ENCODE results near the gene BSND. TPM values are rescaled to one million over a fixed set of nuclear protein-coding genes. Genes with fewer than 3 reads are reported as not detected.

The BSND gene
- total and polyA plus RNA-seq, 9 of the 15 experiments (the other 6 are each of a cell fraction or from before 2014, with no cell fraction given) = not detected

- TF ChIP-seq GTF2E2 (tag; IDR thresholded peaks at IDR 0.05) = no peak
- peak; percentile 8 for TF ChIP-seq TAF1 (IDR thresholded peaks at IDR 0.05; ENCODE audit: control insufficient read depth, extremely low read depth, insufficient read depth, low read length, severe bottlenecking)
- no peak for TF ChIP-seq HLTF (IDR thresholded peaks at IDR 0.05)
- no peak for TF ChIP-seq RBM15 (IDR thresholded peaks at IDR 0.05; ENCODE audit: insufficient read depth, low read length)
- no peak for TF ChIP-seq RBM22 (IDR thresholded peaks at IDR 0.05; ENCODE audit: low read depth, low read length, poor library complexity, severe bottlenecking)
- TF ChIP-seq ZNF584 (CRISPR knock-in tag; IDR thresholded peaks at IDR 0.05; ENCODE audit: low read depth) = peak; percentile 62; the same call in 1 of the 2 replicates
- no peak for TF ChIP-seq ETS1 (conservative IDR thresholded peaks at IDR 0.05; ENCODE audit: control insufficient read depth, low read depth, low read length)
- TF ChIP-seq TFAP4 (CRISPR knock-in tag; IDR thresholded peaks at IDR 0.05; ENCODE audit: borderline replicate concordance) = no peak
- peak; percentile 27; the same call in 1 of the 2 replicates for TF ChIP-seq JUND (IDR thresholded peaks at IDR 0.05; ENCODE audit: borderline replicate concordance, low read depth, low read length)
- TF ChIP-seq JUND (tag; IDR thresholded peaks at IDR 0.05; ENCODE audit: borderline replicate concordance, low read depth, low read length) = no peak
- TF ChIP-seq ATF7 (IDR thresholded peaks at IDR 0.05) = peak; percentile 20; the same call in 1 of the 2 replicates
- no peak for TF ChIP-seq ZNF41 (CRISPR knock-in tag; conservative IDR thresholded peaks at IDR 0.05)
- no peak for TF ChIP-seq TAF15 (IDR thresholded peaks at IDR 0.05; ENCODE audit: low read depth, low read length)
- TF ChIP-seq SIX5 (IDR thresholded peaks at IDR 0.05; ENCODE audit: borderline replicate concordance in 1 of 2, insufficient read depth in 1 of 2, low read depth in 1 of 2, low read length in 2 of 2) = no peak
- TF ChIP-seq EHMT2 (IDR thresholded peaks at IDR 0.05) = peak; percentile 44; the same call in 1 of the 2 replicates
- TF ChIP-seq GABPB1 (CRISPR knock-in tag; IDR thresholded peaks at IDR 0.05) = peak; percentile 55
- 0 out of 2 replicates have a peak, but pooled peaks have one; percentile 23 for TF ChIP-seq PKNOX1 (IDR thresholded peaks at IDR 0.05)
- TF ChIP-seq ZBED1 (IDR thresholded peaks at IDR 0.05) = no peak
- no peak for TF ChIP-seq XRCC5 (IDR thresholded peaks at IDR 0.05; ENCODE audit: low read depth, low read length)
- no peak for TF ChIP-seq CLOCK (CRISPR knock-in tag; IDR thresholded peaks at IDR 0.05; ENCODE audit: borderline replicate concordance)
- TF ChIP-seq NFIC (IDR thresholded peaks at IDR 0.05) = no peak
- no peak for TF ChIP-seq U2AF1 (optimal IDR thresholded peaks at IDR 0.05; ENCODE audit: low read depth, low read length)
- no peak for TF ChIP-seq TSC22D4 (tag; IDR thresholded peaks at IDR 0.05)
- no peak for TF ChIP-seq TAF7 (tag; IDR thresholded peaks at IDR 0.05)
- TF ChIP-seq ZNF140 (CRISPR knock-in tag; IDR thresholded peaks at IDR 0.05) = no peak
Observed at GRCh38 chr1:55035904-55036303, 37.2 kb downstream of the BSND start (continued).
